HG03108 (cell line): Measurements from ENCODE around the gene NEU4.
"Not testable (repeated sequence)": the region's sequence is repeated elsewhere in the genome, so short reads cannot be mapped to it uniquely, and the experiment has no call there.

ENCODE experiments used
- ATAC-seq: cut with Tn5 transposase; IDR thresholded peaks from one replicate; pipeline ENCODE4 v1.9.1; 2021; ENCODE audit warnings: moderate library complexity; ENCODE audit not compliant: unreplicated experiment

NEU4 gene

GRCh38 chr2:241812730-241813643, 4.0 kb downstream of the NEU4 start:
- no peak for ATAC-seq

- no peak for ATAC-seq
These were observed 4.8 kb downstream of the NEU4 start for GRCh38 chr2:241813644-241814392.

- no peak for ATAC-seq
These were observed 5.3 kb downstream of the NEU4 start for GRCh38 chr2:241814393-241814642.

GRCh38 chr2:241814643-241815476, 5.9 kb downstream of the NEU4 start:
- no peak for ATAC-seq

GRCh38 chr2:241815477-241816430, 6.8 kb downstream of the NEU4 start:
- no peak for ATAC-seq

- ATAC-seq: no peak
These were observed 7.6 kb downstream of the NEU4 start for GRCh38 chr2:241816431-241817121.

GRCh38 chr2:241817126-241817820, 8.3 kb downstream of the NEU4 start:
- no peak for ATAC-seq

- ATAC-seq: not testable (repeated sequence)
These were observed 8.8 kb downstream of the NEU4 start for GRCh38 chr2:241817821-241818215.

GRCh38 chr2:241818229-241818942, 9.4 kb downstream of the NEU4 start:
- ATAC-seq: no peak

GRCh38 chr2:241818943-241819270, 9.9 kb downstream of the NEU4 start:
- ATAC-seq: no peak

GRCh38 chr2:241819947-241820624, 11.1 kb downstream of the NEU4 start:
- not testable (repeated sequence) for ATAC-seq

GRCh38 chr2:241820625-241821384, 11.8 kb downstream of the NEU4 start:
- no peak for ATAC-seq

- ATAC-seq: no peak
These were observed 12.7 kb downstream of the NEU4 start for GRCh38 chr2:241821460-241822263.

- ATAC-seq: no peak
These were observed 13.3 kb downstream of the NEU4 start for GRCh38 chr2:241822264-241822623.

GRCh38 chr2:241823531-241824437, 14.8 kb downstream of the NEU4 start:
- ATAC-seq: not testable (repeated sequence)

- no peak for ATAC-seq
These were observed 18.4 kb downstream of the NEU4 start for GRCh38 chr2:241827394-241827793.
